H1 (cell line): Measurements from ENCODE around the gene STXBP5L. TPM values are rescaled to one million over a fixed set of nuclear protein-coding genes. Genes with fewer than 3 reads are reported as not detected.

Experiments used
- ASH2L ChIP-seq: fragments of 200-600, 300-600 bp; sonication (generic); IDR thresholded peaks from one replicate; pipeline ENCODE4 v1.7.1; 2017; ENCODE audit warnings: low read length
- CHD1 ChIP-seq: IDR thresholded peaks from 2 replicates; pipeline ENCODE4 v1.6.1; 2012; ENCODE audit warnings: low read depth, low read length, improper control_type of control experiment
- CHD7 ChIP-seq: fragments of 300-600 bp; sonication (generic); IDR thresholded peaks from 2 replicates; pipeline ENCODE4 v1.7.1; 2012; ENCODE audit warnings: low read length, moderate library complexity, mild to moderate bottlenecking, inconsistent platforms; ENCODE audit not compliant: insufficient replicate concordance
- CTBP2 ChIP-seq: IDR thresholded peaks from 2 replicates; pipeline ENCODE4 v1.7.0; 2011; ENCODE audit warnings: borderline replicate concordance, mild to moderate bottlenecking, moderate library complexity, mixed read lengths, low read length; ENCODE audit not compliant: insufficient read depth, insufficient read length
- JUND ChIP-seq: IDR thresholded peaks from 2 replicates; pipeline ENCODE4 v1.6.1; 2011; ENCODE audit warnings: mild to moderate bottlenecking, improper control_type of control experiment, low read length
- KDM1A ChIP-seq: fragments of 200-600, 300-600 bp; sonication (generic); IDR thresholded peaks from 2 replicates; pipeline ENCODE4 v1.7.1; 2016; ENCODE audit warnings: mild to moderate bottlenecking, low read length, borderline replicate concordance
- KDM4A ChIP-seq: IDR thresholded peaks from one replicate; pipeline ENCODE4 v1.7.1; 2012; ENCODE audit warnings: low read depth, mild to moderate bottlenecking, moderate library complexity, low read length, inconsistent platforms; ENCODE audit not compliant: severe bottlenecking
- POLR2A ChIP-seq, 2 experiments: IDR thresholded peaks; 1 replicate in 1 of 2; 2 replicates in 1 of 2; pipeline ENCODE4 v1.6.1; 2011; ENCODE audit warnings: low read depth in 2 of 2, low read length in 2 of 2, mild to moderate bottlenecking in 2 of 2; ENCODE audit errors: control extremely low read depth in 1 of 2
- SIX5 ChIP-seq: IDR thresholded peaks from 2 replicates; pipeline ENCODE4 v1.6.1; 2011; ENCODE audit warnings: mild to moderate bottlenecking, low read depth, low read length
- SP1 ChIP-seq: IDR thresholded peaks from 2 replicates; pipeline ENCODE4 v1.6.1; 2011; ENCODE audit warnings: low read depth, low read length
- SUZ12 ChIP-seq: fragments of 200-600 bp; sonication (generic); IDR thresholded peaks from 2 replicates; pipeline ENCODE4 v1.6.1; 2012; ENCODE audit warnings: mild to moderate bottlenecking, inconsistent platforms, low read length, moderate library complexity, mixed read lengths
- polyA plus RNA-seq, 7 experiments: library from polyadenylated mRNA; depleted of rRNA in 3 of 7; stranded (reverse) in 5 of 7; unstranded in 2 of 7; fragments of >200 nt in 5 of 7; fragments of 200-250 nt in 2 of 7; gene quantifications; 1 replicate in 5 of 7; 2 replicates in 1 of 7; 4 replicates in 1 of 7; pipeline versions ENCODE4 v1.2.1 to v1.2.3, GENCODE V29; 2011 to 2013; ENCODE audit warnings: missing spikeins in 2 of 7, mixed read lengths in 2 of 7
- total RNA-seq: library from RNA; stranded (reverse); fragmentation: NEBNext Ultra II Directional; extraction: Animal tissue kit (Norgen Biotek cat#: 25700); gene quantifications from 2 replicates; pipeline ENCODE4 v1.2.1, GENCODE V29; 2021

STXBP5L gene
- total and polyA plus RNA-seq, 2 of the 8 experiments (the other 6 are each of a cell fraction or from before 2014, with no cell fraction given), result 2.0 to 6.0 TPM

GRCh38 chr3:120908030-120908794 lies at the start of gene STXBP5L (continued):
- TF ChIP-seq CHD7 (no peak), SUZ12 (no peak), JUND (0 out of 2 replicates have a peak, but pooled peaks have one; percentile 10), SIX5 (no peak), CHD1 (no peak), SP1 (no peak), KDM1A (no peak), POLR2A (IDR thresholded peaks at IDR 0.05; ENCODE audit: control extremely low read depth in 1 of 2, low read depth in 2 of 2, low read length in 2 of 2) (peak in 1 of 2 experiments; percentile 2; a peak in 1 of 3 replicates), ASH2L (peak; percentile 73), CTBP2 (no peak), KDM4A (peak; percentile 85)
